ENCODE results near the gene TNFRSF4.

The TNFRSF4 gene

GRCh38 chr1:1169429-1170214 is 44.3 kb downstream of the TNFRSF4 start:
- no peak for DNase-seq (ENCODE audit: low spot score)

GRCh38 chr1:1168451-1169411 is 45.2 kb downstream of the TNFRSF4 start:
- DNase-seq (ENCODE audit: low spot score) = no peak

- DNase-seq (ENCODE audit: low spot score) = no peak
These were observed 46.0 kb downstream of the TNFRSF4 start for GRCh38 chr1:1167841-1168450.

DNA sequence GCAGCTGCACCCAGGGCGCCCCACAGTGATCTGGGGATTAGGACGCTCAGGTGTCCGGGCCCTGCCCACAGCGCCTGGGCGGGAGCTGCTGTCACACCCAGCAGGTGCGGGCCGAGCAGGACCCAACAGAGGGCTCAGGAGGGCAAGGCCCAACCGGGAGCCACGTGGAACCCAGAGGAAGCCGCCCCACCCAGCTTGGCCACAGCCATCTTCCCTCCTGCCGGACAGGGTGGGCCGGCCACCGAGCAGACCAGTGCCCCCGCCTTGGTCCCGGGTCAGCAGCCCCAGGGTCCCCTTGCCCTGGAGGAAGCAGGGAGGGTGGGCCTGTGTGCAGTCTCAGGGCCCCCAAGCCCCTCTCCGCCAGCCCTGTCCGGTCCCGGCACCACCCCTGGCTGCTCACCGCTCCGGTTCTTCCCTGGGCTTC is 46.5 kb downstream of the TNFRSF4 start:
- DNase-seq (ENCODE audit: low spot score) = no peak

DNA sequence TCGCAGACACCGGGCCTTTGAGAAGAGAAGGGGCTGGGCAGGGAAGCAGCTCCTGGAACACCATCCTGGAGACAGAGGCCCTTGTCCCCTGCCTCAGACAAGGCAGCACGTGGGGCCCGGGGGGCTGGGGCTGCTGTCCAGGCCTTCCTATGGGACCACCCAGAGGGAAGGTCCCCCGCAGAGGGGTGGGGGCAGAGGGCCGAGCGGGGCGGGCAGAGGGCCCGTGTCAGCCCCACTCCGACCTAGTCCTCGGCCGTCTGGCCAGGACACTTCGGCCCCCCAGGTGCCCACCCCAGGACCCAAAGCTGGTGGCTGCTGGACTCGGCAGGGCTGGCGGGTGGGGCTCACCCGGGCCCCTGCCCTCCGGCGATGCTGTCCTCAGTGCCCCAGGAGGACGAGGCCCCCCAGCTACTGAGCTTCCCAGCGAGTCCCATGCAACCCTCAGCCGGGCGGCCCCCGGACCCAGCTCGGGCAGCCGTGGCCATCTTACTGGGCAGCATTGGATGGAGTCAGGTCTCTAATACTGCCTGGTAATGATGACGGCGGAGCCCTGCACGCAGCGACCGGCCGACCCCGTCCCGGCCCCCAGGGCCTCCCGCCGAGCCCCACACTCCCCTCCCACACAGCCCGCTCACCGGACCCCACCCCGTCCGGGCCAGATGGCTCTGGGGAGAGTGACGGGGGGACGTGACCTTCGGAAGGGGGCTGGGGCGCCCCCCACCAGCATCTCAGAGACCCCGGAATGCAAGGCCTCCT is 47.1 kb downstream of the TNFRSF4 start:
- DNase-seq (ENCODE audit: low spot score) = no peak

GRCh38 chr1:1165900-1166421 is 48.0 kb downstream of the TNFRSF4 start:
- DNase-seq (ENCODE audit: low spot score) = peak; percentile 79

DNA sequence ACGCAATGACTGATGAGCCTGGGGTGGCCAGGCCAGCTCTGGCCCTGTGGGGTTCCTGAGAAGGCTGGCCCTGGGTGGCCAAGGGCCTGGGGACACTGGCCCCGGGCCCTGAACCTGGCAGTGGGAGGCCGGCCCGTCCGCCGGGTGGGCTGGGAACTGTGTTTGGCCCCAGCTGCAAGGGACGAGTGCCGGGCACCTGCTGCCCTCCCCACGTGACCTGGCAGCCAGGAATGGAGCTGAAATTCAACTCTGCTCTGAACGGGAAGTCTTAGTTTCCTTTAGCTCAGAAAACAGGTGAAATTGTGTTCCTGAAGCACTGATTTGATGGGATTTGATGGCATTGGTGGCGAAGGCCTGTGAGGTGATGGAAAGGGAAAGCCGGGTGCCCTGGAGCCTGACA is 48.5 kb downstream of the TNFRSF4 start:
- peak; percentile 65 for DNase-seq (ENCODE audit: low spot score)

GRCh38 chr1:1164701-1165451 is 49.1 kb downstream of the TNFRSF4 start:
- DNase-seq (ENCODE audit: low spot score) = peak; percentile 59

DNA sequence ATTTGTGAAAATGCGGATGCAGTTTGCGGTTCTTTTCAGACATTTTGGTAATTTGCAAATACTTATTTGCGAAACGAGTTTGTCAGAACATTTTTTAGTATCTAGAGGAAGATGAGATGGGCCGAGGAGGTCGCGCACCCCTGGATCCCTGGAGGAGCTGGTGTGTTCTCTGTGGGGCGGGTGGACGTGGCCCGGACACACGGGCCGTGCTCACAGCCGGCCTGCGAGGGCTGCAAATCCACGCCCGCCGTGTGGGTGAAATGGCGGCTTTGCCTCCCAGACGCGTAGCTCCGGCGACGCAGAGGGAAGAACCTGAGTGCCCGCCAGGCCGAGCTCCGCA is 49.6 kb downstream of the TNFRSF4 start:
- no peak for DNase-seq (ENCODE audit: low spot score)

DNA sequence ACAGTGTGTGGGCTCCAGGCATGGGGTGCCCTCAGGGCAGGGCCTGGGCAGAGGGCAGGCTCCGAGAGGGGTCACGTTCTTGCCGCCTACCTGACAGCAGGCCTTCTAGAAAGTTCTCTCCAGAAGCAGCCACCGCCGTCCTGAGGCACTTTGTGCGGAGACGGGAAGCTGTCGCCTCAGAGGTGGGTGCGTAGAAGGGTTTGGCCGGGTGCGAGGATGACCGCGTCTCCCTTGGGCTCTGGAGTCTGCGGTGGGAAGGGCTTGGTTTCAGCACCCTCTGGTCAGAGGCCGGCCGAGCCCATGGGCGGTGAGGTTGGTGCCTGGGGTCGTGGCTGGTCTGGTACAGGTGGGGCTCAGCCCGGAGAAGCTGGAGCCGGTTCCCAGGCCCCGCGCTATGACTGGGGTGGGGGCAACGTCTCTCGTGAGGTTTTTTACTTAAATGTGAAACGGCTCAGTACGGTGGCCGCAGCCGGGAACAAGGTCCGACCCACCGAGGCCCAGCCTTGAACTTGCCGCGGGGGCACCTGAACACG is 50.3 kb downstream of the TNFRSF4 start:
- DNase-seq (ENCODE audit: low spot score) = no peak

DNA sequence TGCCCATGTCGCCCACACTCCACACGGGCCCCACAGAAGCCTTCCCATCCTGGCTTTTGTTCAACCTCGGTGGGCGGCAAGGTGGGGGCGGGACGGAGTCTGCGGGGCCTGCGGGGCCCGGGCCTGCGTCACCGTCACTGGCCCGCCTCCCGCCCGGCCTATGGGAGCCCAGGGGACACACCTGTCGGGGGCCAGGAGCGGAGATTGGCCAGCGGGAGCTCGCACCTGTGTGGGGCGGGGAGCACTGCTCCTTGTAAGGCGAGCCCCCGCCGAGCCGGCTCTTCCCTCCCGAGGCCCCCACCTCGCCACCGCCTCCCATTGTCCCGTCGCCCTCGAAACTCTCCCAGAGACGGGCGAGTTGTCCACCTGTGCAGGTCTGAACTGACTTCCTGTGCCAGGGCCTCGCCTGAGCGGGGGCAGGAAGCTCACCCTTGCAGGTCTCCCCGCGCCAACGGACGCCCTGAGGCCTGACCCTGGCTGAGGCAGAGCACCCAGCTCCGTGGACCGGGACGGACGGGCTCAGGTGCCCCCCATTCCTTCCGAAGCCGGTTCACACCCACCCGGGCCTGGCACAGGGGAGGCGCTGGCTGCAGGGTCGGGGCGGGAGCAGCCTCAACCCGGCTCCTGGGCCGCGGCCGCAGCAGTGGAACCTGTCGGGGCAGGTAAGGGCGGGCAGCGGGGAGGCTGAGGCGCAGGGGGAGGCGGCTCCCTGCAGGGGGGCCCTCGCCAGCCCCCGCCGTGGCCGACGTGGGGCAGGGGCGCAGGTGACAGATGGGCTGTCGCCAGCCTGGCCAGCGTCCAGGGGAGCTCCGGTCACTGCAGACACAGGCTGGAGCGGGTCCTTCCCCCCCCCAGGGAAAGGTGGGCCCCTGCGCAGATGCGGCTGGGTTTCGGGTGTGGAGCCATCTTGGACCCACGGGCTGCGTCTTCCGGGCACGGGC is 51.1 kb downstream of the TNFRSF4 start:
- peak; percentile 96 for DNase-seq (ENCODE audit: low spot score)

- DNase-seq (ENCODE audit: low spot score) = no peak
These were observed 52.3 kb downstream of the TNFRSF4 start for GRCh38 chr1:1161683-1162079.
